COR-L47 (cell line): Measurements from ENCODE around the gene GID4.

Source experiments
- DNase-seq: peaks from one replicate; lab custom pipeline; 2025; lab: John Stamatoyannopoulos, UW

GID4 gene

GRCh38 chr17:18044609-18045008 is 5.4 kb downstream of the GID4 start:
- no peak for DNase-seq

GRCh38 chr17:18045691-18046350 is 6.6 kb downstream of the GID4 start:
- no peak for DNase-seq

GRCh38 chr17:18055597-18055996 is 16.4 kb downstream of the GID4 start:
- no peak for DNase-seq

- no peak for DNase-seq
These were observed 17.0 kb downstream of the GID4 start for GRCh38 chr17:18056214-18056613.

GRCh38 chr17:18059283-18059682 is 20.1 kb downstream of the GID4 start:
- DNase-seq = no peak

- no peak for DNase-seq
These were observed 24.8 kb downstream of the GID4 start for GRCh38 chr17:18064053-18064452.

GRCh38 chr17:18065546-18065945 is 26.3 kb downstream of the GID4 start:
- DNase-seq = no peak

- DNase-seq = no peak
These were observed 27.7 kb downstream of the GID4 start for GRCh38 chr17:18066866-18067265.

GRCh38 chr17:18069101-18069500 is 29.9 kb downstream of the GID4 start:
- no peak for DNase-seq

- no peak for DNase-seq
These were observed 31.7 kb downstream of the GID4 start for GRCh38 chr17:18070861-18071340.

GRCh38 chr17:18071751-18072150 is 32.5 kb downstream of the GID4 start:
- DNase-seq = no peak

GRCh38 chr17:18074566-18075272 is 35.5 kb downstream of the GID4 start:
- DNase-seq = no peak

GRCh38 chr17:18076936-18077335 is 37.7 kb downstream of the GID4 start:
- DNase-seq = no peak

- DNase-seq = no peak
These were observed 40.3 kb downstream of the GID4 start for GRCh38 chr17:18079543-18079942.

GRCh38 chr17:18084256-18084655 is 45.0 kb downstream of the GID4 start:
- no peak for DNase-seq

GRCh38 chr17:18087610-18088491 is 48.6 kb downstream of the GID4 start, which contains the start of gene DRG2:
DRG2 (plus strand) TSS chr17:18087948; CDS start chr17:18088024, 76 bp downstream.
- peak; percentile 67 for DNase-seq

GRCh38 chr17:18089613-18090012 is 50.4 kb downstream of the GID4 start:
- no peak for DNase-seq

GRCh38 chr17:18093616-18094408 is 54.6 kb downstream of the GID4 start:
- DNase-seq = no peak

- no peak for DNase-seq
These were observed 55.2 kb downstream of the GID4 start for GRCh38 chr17:18094409-18094807.

- no peak for DNase-seq
These were observed 60.3 kb downstream of the GID4 start for GRCh38 chr17:18099516-18099915.

GRCh38 chr17:18100616-18101015 is 61.4 kb downstream of the GID4 start:
- DNase-seq = no peak

- no peak for DNase-seq
These were observed 62.6 kb downstream of the GID4 start for GRCh38 chr17:18101828-18102227.
